Astrocyte (in vitro differentiated cells and primary cell): ENCODE data around the gene PHOSPHO2.

Experiments used
- CTCF ChIP-seq: IDR thresholded peaks from 2 replicates; pipeline ENCODE4 v1.5.1; 2011; ENCODE audit warnings: low read depth, mild to moderate bottlenecking, inconsistent platforms, low read length, moderate library complexity; ENCODE audit not compliant: insufficient read depth
- EZH2 ChIP-seq: IDR thresholded peaks from 2 replicates; pipeline ENCODE4 v1.6.1; 2012; ENCODE audit warnings: mild to moderate bottlenecking, low read length, inconsistent platforms; ENCODE audit not compliant: insufficient read depth

- TF ChIP-seq CTCF (no peak), EZH2 (no peak)
Observed at GRCh38 chr2:169694113-169694893, at the start of gene PHOSPHO2, which contains the start of gene CFAP210.
